C4-2B (cell line): Measurements from ENCODE around the gene NUP98.

Experiments
- H3K27ac ChIP-seq: fragments of 450-650 bp; 2 replicates; pipeline ENCODE4 v1.5.1; 2017
- ZFX ChIP-seq: fragments of 450-650 bp; IDR thresholded peaks from 2 replicates; pipeline ENCODE4 v1.6.1; 2017
- TF ChIP-seq, protein P1 (sequence below): fragments of 450-650 bp; conservative IDR thresholded peaks from 2 replicates; pipeline ENCODE4 v1.5.1; 2017; ENCODE audit warnings: mild to moderate bottlenecking

The NUP98 gene

DNA sequence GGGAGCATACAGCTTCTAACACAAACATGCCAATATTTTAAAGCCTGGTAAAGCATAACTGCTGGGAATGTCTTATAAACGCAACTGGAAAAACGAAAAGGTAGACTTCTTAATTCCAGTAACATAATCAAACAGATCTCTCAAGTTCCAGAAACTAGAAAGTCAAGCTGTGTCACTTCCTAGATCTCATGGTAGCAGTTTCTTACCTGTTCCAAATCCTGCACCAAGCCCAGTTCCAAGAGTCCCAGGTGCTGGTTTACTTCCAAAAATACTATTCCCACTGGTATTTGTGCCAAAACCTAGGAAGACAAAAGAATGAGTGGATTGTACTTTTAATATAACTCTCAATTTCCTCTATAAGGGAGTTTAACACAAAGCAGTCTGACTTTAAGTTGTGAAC lies 44.2 kb downstream of the NUP98 start:
- H3K27ac ChIP-seq = no peak overlapping the region; the same call in 1 of the 2 replicates

DNA sequence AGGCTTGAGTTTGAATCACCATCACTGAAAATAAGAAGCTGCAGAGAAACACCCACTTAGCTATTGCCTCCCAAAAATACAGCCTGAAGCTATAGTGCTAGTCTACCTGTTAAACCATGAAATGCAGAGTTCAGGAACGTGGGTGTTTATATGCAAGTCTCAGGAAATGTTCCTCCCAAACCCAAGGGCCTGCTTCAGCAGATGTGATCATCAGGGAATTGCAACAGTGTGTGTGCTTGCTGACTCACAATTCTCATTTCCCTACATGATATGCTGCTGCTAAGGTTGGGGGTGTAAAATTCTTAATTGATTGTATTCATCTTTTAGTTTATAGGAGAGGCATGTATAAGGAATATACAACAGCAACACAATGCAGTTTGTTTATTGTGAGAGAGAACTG lies 49.6 kb downstream of the NUP98 start:
- no peak overlapping the region for H3K27ac ChIP-seq
- TF ChIP-seq, protein P1, sequence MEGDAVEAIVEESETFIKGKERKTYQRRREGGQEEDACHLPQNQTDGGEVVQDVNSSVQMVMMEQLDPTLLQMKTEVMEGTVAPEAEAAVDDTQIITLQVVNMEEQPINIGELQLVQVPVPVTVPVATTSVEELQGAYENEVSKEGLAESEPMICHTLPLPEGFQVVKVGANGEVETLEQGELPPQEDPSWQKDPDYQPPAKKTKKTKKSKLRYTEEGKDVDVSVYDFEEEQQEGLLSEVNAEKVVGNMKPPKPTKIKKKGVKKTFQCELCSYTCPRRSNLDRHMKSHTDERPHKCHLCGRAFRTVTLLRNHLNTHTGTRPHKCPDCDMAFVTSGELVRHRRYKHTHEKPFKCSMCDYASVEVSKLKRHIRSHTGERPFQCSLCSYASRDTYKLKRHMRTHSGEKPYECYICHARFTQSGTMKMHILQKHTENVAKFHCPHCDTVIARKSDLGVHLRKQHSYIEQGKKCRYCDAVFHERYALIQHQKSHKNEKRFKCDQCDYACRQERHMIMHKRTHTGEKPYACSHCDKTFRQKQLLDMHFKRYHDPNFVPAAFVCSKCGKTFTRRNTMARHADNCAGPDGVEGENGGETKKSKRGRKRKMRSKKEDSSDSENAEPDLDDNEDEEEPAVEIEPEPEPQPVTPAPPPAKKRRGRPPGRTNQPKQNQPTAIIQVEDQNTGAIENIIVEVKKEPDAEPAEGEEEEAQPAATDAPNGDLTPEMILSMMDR = no peak
- no peak for TF ChIP-seq ZFX

More for the DNA sequence above, 44.2 kb downstream of the NUP98 start:
- no peak for TF ChIP-seq ZFX
- TF ChIP-seq, protein P1 = no peak

DNA sequence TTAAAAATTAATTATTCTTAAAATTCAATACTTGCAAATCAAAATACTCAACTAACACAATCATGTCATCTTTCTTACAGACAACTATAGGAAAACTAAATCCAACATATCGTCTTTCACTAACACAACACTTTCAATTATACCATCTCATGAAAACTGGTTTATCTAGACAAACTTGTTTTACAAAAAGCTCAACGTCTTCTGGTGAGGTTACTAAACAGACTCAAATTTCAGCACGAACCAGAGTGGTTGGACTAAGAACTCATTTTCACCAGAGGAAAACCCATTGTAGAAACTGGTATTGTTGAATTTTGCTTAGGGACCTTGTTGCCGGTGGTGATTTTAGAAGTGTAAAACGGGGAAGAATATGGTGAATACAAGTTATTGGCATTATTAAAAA lies 52.2 kb downstream of the NUP98 start:
- TF ChIP-seq, protein P1 = no peak
- no peak for TF ChIP-seq ZFX
- no peak overlapping the region for H3K27ac ChIP-seq

DNA sequence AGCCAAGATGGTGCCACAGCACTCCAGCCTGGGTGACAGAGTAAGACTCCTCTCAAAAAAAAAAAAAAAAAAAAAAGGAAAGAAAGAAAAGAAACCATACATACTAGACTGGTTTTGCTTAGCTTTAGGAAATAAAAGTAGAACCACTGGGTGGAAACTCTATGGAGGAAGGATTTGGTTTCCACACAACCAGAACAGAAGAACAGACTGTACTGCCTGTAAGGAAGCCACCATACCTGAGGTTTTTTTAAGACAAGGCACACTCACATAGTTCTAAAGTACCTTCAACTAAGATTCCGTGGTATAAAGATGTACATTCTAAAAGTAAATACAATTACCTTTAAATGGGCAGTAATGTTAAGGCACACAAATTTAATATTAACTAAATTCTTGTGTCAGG lies 58.6 kb downstream of the NUP98 start:
- no peak for TF ChIP-seq ZFX
- TF ChIP-seq, protein P1 = no peak
- no peak overlapping the region for H3K27ac ChIP-seq

DNA sequence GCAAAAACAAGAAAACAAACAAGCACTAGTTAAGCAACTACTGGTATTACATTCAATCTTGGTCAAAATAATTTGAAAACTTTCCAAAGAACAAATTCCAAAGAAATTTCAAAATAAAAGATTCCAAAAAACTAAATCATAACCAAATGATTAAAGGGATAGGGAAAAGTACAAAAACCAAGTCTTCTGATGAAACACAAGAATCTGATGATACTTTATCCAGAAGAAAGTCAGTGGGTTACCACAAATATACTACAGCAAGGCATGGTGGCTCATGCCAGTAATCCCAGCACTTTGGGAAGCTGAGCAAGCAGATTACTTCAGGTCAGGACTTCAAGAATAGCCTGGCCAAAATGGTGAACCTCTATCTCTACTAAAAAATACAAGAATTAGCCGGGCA lies 59.1 kb downstream of the NUP98 start:
- no peak overlapping the region for H3K27ac ChIP-seq
- TF ChIP-seq ZFX = no peak
- TF ChIP-seq, protein P1 = no peak

DNA sequence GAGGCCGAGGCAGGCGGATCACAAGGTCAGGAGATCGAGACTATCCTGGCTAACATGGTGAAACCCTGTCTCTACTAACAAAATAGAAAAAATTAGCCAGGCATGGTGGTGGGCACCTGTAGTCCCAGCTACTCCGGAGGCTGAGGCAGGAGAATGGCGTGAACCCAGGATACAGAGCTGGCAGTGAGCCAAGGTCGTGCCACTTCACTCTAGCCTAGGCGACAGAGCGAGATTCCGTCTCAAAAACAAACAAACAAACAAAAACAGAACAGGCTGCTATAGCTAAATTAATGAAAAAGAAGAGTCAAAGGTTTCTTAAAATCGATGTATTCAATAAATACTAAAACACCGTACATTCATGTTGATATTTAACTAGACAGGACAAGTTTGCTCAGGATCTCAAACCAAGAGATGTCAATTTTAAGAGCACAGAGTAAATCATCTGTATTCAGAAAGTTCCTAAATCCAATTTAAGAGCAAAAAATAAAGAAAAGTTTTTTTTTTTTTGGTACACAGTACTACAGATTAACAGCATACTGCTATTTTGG lies 59.9 kb downstream of the NUP98 start:
- H3K27ac ChIP-seq = no peak overlapping the region
- TF ChIP-seq, protein P1 = no peak
- TF ChIP-seq ZFX = no peak

DNA sequence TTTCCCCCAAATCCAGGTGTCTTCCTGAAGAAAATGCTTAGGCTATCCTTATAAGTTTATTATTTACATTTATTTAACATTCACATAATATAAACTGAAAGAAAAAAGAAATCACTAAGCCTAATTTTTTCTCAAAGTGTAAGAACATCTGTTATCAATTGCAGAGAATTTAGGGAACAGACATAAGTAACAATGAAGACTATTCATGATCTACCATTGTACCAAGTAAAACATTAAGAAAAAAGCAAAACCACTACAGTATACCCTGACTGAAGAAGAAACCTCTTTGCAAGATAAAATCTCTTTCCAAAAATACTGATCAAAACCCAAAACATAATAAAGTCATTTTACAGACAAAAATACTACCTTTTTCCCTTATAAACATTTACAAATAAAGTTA lies 60.5 kb downstream of the NUP98 start:
- no peak overlapping the region for H3K27ac ChIP-seq
- TF ChIP-seq ZFX = no peak
- TF ChIP-seq, protein P1 = no peak
